ENCODE measurements around the gene CSF2.

The CSF2 gene

GRCh38 chr5:132073231-132074013, at the start of gene CSF2:
TSS of gene CSF2 (plus strand) at chr5:132073789. CDS start at chr5:132073824, 35 bp downstream.
- DNase-seq (ENCODE audit: low read depth): no peak

DNA sequence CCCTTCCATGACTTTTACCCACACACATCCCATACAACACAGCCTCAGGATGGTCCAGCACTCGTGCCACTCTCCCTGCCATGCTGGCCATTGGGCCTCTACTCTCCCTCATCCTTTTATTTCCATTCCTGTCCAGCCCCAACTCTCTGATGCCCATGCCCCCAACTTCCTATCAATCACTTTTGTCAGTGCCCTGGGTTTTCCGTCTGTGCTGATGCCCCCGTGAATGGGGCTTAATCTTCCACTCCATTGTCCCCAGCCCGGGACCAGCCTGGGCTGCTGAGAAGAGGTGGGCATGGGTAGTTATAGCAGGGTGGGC, 49.5 kb upstream of the CSF2 start:
- DNase-seq (ENCODE audit: low read depth): no peak

DNA sequence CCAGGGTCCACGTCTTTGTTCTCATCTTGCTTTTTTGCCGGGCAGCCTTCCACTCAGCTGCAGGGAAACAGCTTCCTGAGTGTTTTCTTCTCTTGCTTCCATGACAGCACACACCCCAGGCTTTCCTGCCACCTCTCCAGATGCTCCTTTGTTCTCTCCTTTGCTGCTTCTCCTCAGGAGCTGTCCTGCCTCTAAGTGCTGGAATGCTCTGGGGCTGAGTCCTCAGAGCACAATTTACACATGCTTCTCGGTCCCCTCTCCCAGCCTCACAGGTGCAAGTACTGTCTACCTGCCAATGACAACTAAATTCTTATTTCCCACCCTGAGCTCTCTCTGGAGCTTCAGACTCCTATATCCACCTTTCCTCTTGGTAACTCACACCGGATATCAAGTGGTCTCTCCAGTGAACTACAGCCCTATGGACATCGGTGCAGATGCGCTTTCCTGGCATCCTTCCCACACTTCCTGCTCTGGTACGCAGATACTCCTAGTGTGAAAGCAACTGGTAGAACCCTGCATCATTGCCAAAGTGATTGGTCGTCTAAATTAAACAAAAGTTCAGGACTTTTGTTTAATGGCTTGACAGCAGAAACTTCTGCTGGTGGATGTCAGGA, 48.7 kb upstream of the CSF2 start:
- DNase-seq (ENCODE audit: low read depth): no peak

- DNase-seq (ENCODE audit: low read depth): no peak
These were observed 48.1 kb upstream of the CSF2 start for GRCh38 chr5:132025403-132025971.

- DNase-seq (ENCODE audit: low read depth): peak; percentile 21
These were observed 47.0 kb upstream of the CSF2 start for GRCh38 chr5:132026516-132027008.

GRCh38 chr5:132027027-132027426, 46.6 kb upstream of the CSF2 start:
- no peak for DNase-seq (ENCODE audit: low read depth)

- DNase-seq (ENCODE audit: low read depth): no peak
These were observed 43.8 kb upstream of the CSF2 start for GRCh38 chr5:132029609-132030330.

- DNase-seq (ENCODE audit: low read depth): no peak
These were observed 43.0 kb upstream of the CSF2 start for GRCh38 chr5:132030610-132031009.

- no peak for DNase-seq (ENCODE audit: low read depth)
These were observed 41.4 kb upstream of the CSF2 start for GRCh38 chr5:132032196-132032595.

DNA sequence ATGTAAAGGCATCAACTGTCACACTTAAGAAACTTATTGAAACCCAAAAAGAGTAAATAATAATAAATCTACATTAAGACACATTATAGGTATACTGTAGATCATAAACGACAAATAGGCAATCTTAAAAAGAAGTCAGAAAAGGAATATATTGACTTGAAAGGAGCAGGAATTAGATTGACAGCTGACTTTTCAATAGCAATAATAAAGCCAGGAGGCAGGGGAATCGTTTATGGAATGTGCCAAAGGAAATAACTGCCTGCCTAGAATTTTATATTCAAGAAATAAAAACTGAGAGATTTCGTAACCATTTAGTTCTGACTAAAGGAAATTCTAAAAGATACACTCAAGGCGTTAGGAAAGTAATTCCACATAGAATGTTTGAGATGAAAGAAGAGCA, 40.5 kb upstream of the CSF2 start:
- DNase-seq (ENCODE audit: low read depth): no peak

DNA sequence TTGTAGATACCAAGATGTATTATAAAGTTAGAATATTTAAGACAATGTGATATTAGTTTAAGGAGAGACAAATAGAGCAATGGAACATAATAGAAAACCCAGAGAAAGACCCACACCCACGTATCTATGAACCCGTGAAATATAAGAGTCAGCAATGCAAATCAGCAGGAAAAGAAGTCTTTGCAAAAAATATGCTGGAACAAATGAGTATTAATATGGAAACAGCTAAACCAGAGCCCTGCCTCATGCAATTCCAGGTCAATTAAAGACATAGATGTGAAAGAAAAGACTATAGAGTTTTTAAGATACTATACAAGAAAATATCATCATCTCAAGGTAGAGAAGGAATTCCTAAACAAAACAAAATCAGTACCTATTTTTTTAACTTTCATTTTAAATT, 36.2 kb upstream of the CSF2 start:
- no peak for DNase-seq (ENCODE audit: low read depth)

GRCh38 chr5:132044207-132044606, 29.4 kb upstream of the CSF2 start:
- no peak for DNase-seq (ENCODE audit: low read depth)

DNA sequence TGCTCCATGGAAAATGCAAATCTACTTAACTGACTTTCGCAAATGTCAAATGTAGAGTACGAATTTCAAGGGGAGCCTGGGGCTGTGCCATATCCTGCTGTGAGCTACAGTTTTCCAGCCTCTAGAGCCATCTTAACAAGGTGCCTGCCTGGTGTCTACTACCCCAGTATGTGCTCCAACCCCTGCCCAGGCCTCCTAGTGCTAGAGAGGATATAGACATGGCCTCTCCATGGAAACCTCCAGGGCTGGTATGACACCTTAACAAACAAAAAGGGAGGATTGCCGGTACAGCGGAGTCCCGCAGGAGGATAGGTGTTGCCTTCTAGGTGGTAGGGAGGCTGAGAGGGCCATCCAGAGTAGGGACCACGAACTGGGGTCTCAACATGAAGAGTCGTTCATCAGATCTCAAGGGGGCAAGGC, 26.7 kb upstream of the CSF2 start:
- no peak for DNase-seq (ENCODE audit: low read depth)

GRCh38 chr5:132049093-132049492, 24.5 kb upstream of the CSF2 start:
- no peak for DNase-seq (ENCODE audit: low read depth)

- DNase-seq (ENCODE audit: low read depth): no peak
These were observed 24.0 kb upstream of the CSF2 start for GRCh38 chr5:132049559-132049958.

DNA sequence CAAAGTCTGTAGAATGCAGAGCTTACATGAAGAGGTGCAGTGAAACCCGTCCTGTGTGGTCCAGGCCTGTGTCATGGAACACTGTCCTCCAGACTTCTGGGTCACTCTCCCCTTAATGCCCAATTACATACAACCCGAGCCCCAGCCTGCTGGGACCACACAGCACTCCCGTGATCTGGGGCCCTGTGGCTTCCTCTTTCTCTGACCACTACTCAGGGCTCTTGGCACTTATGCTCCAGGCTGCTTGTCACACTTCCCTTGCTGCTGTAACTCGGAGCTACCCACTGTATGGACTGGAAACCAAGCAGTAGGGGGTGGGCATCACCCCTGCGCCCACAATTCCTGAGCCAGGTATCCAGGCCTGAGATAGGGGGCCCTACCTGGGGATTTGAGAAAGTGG, 23.5 kb upstream of the CSF2 start:
- no peak for DNase-seq (ENCODE audit: low read depth)

- DNase-seq (ENCODE audit: low read depth): no peak
These were observed 22.7 kb upstream of the CSF2 start for GRCh38 chr5:132050661-132051552.

GRCh38 chr5:132052520-132052919, 21.1 kb upstream of the CSF2 start:
- DNase-seq (ENCODE audit: low read depth): no peak

- no peak for DNase-seq (ENCODE audit: low read depth)
These were observed 20.1 kb upstream of the CSF2 start for GRCh38 chr5:132053483-132053882.

DNA sequence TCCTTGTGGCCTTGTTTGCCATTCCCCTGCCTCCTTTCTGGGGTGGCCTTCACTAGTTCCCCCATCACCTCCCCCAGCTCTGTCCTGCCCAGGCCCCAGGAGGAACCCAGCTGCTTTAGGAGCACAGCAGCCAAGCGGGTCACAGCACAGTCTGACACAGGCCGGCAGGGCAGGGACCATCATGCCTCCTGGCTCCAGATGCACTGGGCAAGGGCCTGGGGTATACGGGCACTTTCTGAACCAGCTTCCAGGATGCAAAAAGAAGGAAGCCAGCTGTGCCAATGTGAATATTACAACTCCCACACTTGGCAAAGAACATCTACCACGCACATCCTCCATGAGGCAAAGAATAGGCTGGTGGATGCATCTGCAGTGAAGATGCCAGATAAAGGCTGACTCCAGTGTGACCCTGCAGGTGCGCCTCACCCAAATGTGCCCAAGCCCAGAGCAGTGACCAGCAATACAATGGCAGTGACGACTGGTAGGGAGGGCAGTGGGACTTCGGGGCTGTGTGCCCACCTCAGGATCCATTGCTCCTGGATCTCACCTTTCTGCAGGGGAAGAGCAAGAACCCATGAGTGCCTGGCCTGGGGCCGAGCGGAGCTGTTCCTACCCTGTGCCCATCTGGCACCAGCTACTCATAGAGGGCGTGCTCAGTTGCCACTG, 19.4 kb upstream of the CSF2 start:
- DNase-seq (ENCODE audit: low read depth): no peak
